ENCODE data around the gene FBXO33. TPM values are rescaled to one million over a fixed set of nuclear protein-coding genes. Genes with fewer than 3 reads are reported as not detected.

Gene FBXO33
- total RNA-seq, 4 donors from 2014 or later: 12.3 to 15.8 (median 13.1) TPM

DNA sequence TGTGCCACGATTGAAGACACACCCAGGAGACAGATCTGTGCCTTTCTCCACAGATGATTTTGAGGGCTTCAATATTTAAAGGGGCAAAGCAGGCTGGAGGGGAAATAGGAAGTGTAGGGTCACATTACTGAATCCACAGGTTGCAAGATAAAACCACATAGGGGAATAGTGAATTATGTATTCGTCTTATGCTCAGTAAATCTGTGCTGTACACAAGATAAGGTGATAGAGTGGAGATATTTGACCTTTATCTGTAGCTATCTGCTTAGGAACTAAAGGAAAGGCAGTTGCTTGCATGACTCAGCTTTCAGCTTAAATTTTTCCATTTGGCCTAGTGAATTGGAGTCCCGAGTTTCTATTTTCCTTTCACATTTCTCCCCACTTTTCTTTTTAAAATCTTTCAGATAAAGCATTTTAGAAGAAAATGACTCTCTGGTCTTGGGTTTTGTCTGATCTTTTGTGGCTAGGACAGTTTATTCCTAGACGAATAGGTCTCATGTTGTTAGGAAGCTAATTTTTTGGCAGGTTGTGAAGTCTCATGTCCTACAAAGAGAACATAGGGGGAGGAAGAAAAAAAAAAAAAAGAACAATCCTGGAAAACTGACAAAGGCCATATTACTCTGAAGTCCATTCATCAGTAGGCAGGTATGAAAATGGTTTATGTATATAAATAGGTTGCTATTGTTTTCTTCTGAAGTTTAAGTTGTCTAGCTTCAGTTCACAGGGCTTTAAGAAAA lies 55.4 kb downstream of the FBXO33 start:
- intact Hi-C loops (cut with DNase I; ENCODE audit: low total_unique reads): no loop called here
- H3K4me3 ChIP-seq (ENCODE audit: low read depth, poor library complexity, severe bottlenecking): no peak overlapping the region
- no peak for DNase-seq (ENCODE audit: low spot score in 2 of 2)
- WGBS, 2 donors: 25 to 33% methylated on average over 4 of the region's 4 CpGs
- no peak for TF ChIP-seq POLR2A (IDR thresholded peaks at IDR 0.05)
- no peak for TF ChIP-seq CTCF (IDR thresholded peaks at IDR 0.05)

DNA sequence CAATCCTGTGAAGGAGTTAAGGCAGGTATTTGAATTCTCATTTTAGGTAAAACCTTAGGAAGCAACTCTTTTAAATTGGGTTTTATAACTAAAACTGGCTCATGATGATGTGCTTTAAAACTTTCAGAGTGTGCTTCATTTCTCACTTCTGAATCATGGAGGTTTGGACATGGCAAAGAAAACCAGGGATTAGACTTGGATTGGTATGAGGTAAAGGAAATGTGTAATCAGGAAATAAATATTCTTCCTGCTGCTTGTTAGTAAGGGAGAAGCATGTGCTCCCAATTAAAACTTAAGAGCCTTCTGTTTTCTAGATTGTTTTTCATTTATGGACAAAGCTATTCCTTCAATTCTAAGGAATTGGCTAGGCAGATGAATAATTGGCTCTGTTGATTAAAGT lies 57.4 kb downstream of the FBXO33 start:
- DNase-seq (ENCODE audit: low spot score in 2 of 2): no peak
- TF ChIP-seq CTCF (IDR thresholded peaks at IDR 0.05): no peak
- no peak for TF ChIP-seq POLR2A (IDR thresholded peaks at IDR 0.05)
- intact Hi-C loops (cut with DNase I; ENCODE audit: low total_unique reads): no loop called here
- no peak overlapping the region for H3K4me3 ChIP-seq (ENCODE audit: low read depth, poor library complexity, severe bottlenecking)

- intact Hi-C loops (cut with DNase I; ENCODE audit: low total_unique reads): no loop called here
- no peak for TF ChIP-seq CTCF (IDR thresholded peaks at IDR 0.05)
- TF ChIP-seq POLR2A (IDR thresholded peaks at IDR 0.05): no peak
- WGBS, 2 donors: 100% methylated on average over 1 of the region's 1 CpG
- no peak overlapping the region for H3K4me3 ChIP-seq (ENCODE audit: low read depth, poor library complexity, severe bottlenecking)
- DNase-seq (ENCODE audit: low spot score in 2 of 2): no peak
These were observed 59.6 kb downstream of the FBXO33 start for GRCh38 chr14:39372656-39373055.

GRCh38 chr14:39370415-39370814 lies 61.8 kb downstream of the FBXO33 start:
- intact Hi-C loops (cut with DNase I; ENCODE audit: low total_unique reads): no loop called here
- TF ChIP-seq CTCF (IDR thresholded peaks at IDR 0.05): no peak
- no peak for TF ChIP-seq POLR2A (IDR thresholded peaks at IDR 0.05)
- DNase-seq (ENCODE audit: low spot score in 2 of 2): no peak
- H3K4me3 ChIP-seq (ENCODE audit: low read depth, poor library complexity, severe bottlenecking): no peak overlapping the region
- WGBS, 2 donors: 91 to 93% methylated on average over 12 of the region's 12 CpGs

- no peak overlapping the region for H3K4me3 ChIP-seq (ENCODE audit: low read depth, poor library complexity, severe bottlenecking)
- intact Hi-C loops (cut with DNase I; ENCODE audit: low total_unique reads): no loop called here
- TF ChIP-seq CTCF (IDR thresholded peaks at IDR 0.05) (no peak), POLR2A (IDR thresholded peaks at IDR 0.05) (no peak)
- DNase-seq (ENCODE audit: low spot score in 2 of 2): no peak
- 64 to 76% methylated on average over 2 of the region's 2 CpGs for WGBS, 2 donors
These were observed 63.2 kb downstream of the FBXO33 start for GRCh38 chr14:39369029-39369428.
